ENCODE results near the gene EVC2.

Gene EVC2

DNA sequence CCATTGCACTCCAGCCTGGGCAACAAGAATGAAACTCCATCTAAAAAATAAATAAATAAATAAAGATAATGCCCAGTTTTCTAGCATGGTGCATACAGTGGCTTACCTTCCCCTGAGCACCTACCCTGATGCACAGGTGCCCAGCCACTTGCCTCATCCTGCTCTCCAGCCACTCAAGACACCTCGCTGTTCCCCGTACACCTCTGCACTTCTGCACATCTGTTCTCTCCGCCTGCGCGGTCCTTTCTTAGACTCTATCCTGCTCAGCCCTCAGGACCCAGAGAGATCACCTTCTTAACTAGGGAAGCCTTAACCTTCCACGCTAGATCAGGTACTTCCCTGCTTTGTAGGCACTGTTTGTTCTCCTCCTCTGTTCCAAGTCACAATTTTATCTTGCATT, 5.5 kb upstream of the EVC2 start:
- DNase-seq (ENCODE audit: low read depth, low spot score): no peak

GRCh38 chr4:5712931-5713330, 4.6 kb upstream of the EVC2 start:
- DNase-seq (ENCODE audit: low read depth, low spot score): no peak

GRCh38 chr4:5712517-5712916, 4.2 kb upstream of the EVC2 start:
- no peak for DNase-seq (ENCODE audit: low read depth, low spot score)

DNA sequence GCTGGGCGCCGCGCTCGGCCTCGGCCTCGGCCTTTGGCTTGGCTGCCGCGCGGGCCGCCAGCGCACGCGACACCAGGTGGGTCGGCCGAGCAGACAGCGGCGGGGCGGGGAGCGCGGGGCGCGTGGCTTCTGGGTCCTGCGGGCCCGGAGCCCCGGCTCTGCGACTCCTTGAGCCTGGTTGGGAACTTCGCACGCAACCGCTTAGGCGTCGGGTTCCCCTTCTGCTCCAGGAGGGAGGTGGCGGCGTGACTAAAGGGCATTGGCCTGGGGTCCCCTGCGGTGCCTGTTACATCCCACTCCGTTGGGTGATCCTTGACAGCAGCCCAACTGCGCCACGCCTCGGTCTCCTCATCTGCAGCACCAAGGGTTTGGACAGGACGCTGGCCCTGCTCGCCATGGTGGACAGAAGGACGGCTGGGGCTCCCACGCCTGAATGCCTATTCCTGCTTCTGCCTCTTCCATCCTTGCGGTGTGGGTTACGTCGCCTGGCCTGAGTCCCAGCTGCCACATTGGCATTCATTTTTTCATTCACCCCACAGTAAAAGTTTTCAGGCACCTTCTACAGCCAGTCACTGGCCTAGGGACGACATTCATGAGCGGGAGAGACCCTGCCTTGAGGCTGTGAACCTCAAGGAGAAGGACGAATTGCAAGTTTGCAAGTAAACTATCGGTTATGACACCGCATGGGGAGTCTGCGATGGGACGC, 3.3 kb upstream of the EVC2 start:
- no peak for DNase-seq (ENCODE audit: low read depth, low spot score)

- no peak for DNase-seq (ENCODE audit: low read depth, low spot score)
Observed at GRCh38 chr4:5710961-5711478, 2.7 kb upstream of the EVC2 start, which contains the start of gene EVC. TSS of gene EVC (plus strand) at chr4:5711201. CDS start at chr4:5711381, 180 bp downstream.

DNA sequence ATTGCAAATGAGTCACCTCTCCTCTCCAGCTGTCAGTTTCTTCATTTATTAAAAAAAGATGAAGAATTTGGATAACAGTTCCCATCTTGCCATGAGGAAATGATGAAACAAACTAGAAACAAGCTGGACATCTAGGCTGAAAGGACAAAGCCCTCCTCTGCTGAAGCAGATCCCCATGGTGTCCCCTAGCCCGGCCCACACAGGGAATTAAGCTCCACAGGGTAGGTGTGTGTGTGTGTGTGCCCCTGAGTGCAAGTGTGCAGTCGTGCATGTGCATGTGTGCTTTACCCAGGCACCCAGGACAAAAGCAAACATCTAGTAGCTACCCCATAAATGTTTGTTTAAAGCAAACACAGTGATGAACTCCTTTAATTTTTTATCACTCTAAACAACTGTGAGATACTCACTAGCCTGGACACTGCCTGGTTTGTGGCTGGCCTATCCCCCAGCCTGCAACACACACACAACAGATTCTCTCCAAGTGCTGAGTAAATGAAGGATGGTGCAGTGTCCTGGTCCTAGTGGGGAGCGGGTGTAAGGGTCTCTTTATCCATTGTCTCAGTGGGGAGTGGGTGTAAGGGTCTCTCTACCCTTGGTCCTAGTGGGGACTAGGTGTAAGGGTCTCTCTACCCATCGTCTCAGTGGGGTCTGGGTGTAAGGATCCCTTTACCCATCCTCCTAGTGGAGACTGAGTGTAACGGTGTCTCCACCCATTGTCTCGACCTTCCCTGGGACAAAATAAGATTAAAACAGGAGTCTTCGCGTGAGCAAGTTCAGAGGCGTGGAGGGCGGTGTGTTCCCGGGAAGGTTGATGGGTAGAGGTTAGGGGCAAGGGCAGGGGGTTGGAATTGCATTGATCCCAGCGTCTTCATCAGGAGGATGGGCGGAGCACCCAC, 2.0 kb upstream of the EVC2 start:
- no peak for DNase-seq (ENCODE audit: low read depth, low spot score)

DNA sequence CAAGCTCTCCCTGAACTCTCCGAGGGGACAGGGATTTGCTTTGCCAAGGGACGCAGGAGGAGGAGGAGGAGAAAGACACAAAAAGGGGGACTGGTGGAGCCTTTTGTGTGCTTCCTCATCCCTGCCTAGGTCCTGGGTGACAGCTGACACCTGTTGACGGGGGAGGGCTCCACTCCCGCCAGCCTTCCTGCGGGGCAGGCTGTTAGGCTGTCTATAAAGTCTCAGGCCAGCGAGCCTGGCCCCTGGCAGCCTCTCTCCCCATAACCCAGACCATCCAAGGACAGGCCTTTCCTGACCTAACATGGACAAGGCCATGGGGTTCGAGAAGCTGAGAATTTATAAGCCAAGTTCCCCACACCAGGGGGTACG, 832 bp upstream of the EVC2 start:
- no peak for DNase-seq (ENCODE audit: low read depth, low spot score)

DNA sequence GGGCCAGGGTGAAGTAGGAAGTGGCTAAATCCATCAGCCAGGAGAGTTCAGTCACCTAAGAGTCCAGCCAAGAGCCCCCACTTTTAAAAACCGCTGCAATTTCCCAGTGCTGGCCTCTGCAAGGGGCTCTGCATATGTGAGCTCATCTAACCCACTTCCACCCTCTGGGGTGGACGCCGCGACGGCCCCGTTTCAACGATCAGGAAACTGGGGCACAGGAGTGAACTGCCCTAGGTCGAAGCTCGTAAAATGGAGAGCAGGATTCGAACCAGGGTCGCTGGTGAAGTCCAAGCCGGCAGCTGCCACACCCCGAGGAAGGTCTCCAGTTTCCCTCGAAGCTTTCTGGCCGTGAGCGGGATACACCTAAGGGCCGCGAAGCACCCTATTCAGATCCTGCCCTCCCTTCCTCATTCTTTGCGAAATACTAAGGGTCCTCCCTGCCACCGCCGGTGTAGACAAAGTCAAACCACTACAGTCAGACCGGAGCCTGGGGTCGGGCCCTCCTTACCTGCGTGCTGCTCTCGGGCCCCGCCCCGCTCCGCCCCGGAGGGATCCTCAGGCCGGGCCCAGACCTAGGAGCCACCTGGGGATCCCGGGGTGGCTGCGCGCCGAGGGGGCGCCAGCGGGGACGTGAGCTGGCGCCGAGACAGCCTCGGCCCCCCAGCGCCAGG, 446 bp downstream of the EVC2 start:
- no peak for DNase-seq (ENCODE audit: low read depth, low spot score)

DNA sequence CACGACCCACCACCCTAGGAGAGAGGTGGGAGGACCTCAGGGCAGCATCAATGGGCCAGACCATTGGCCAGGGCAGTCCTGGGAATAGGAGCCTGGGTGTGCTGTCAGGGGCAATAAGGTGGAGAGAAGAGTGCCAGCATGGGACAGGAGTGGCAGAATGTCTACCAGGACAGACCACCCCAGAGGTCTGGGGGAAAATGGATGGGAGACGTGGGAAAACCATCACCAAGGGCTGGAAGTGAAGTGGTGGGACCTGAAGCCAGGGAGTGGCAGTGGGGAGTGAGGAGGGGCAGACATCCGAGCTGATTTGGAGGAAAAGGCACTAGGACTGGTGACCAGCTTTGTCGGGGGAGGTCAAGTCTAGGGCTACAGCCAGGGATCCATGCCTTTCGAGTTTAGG, 993 bp downstream of the EVC2 start:
- DNase-seq (ENCODE audit: low read depth, low spot score): no peak

- no peak for DNase-seq (ENCODE audit: low read depth, low spot score)
Observed at GRCh38 chr4:5706486-5707290, 1.7 kb downstream of the EVC2 start.

- DNase-seq (ENCODE audit: low read depth, low spot score): no peak
Observed at GRCh38 chr4:5705647-5706320, 2.6 kb downstream of the EVC2 start.

- DNase-seq (ENCODE audit: low read depth, low spot score): no peak
Observed at GRCh38 chr4:5704276-5704675, 4.1 kb downstream of the EVC2 start.

- DNase-seq (ENCODE audit: low read depth, low spot score): no peak
Observed at GRCh38 chr4:5703831-5704230, 4.5 kb downstream of the EVC2 start.

- DNase-seq (ENCODE audit: low read depth, low spot score): no peak
Observed at GRCh38 chr4:5701971-5702370, 6.4 kb downstream of the EVC2 start.

DNA sequence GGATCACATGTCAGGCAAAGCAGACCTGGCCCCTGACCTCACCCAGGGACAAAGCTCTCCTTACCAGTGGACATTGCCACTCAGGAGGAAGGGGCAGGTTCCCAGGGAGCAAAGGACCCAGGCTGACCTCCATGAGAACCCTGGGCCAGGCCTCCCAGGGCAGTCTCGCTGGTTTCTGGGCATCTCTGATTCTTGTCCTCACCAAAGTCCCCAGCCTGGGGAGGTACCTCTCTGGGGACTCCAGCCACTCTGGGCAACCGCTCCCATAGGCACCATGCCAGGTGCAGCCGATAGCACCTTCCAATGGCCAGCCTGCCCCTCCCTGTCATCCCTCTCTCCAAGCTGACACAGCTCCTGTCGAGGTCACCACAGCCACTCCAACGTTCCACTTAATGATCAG, 7.9 kb downstream of the EVC2 start:
- no peak for DNase-seq (ENCODE audit: low read depth, low spot score)

- no peak for DNase-seq (ENCODE audit: low read depth, low spot score)
Observed at GRCh38 chr4:5696341-5696740, 12.0 kb downstream of the EVC2 start.

DNA sequence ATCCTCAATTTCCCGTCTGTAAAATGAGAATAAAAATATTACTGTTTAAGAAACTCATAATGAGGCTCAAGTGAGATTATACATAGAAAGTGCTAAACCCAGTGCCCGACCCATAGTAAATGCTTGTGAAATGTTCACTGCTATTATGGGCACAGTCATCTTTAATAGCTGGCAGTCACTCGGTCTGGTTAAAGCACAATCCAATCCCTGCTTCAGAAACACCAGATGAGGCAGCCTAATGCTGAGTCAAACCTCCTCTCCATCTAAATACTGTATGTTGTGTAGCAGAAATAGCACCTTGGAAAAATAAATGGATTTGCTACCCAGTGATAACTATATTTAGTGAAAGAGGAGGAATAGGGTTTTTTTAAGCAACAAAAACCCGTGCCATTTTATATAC, 14.5 kb downstream of the EVC2 start:
- no peak for DNase-seq (ENCODE audit: low read depth, low spot score)

DNA sequence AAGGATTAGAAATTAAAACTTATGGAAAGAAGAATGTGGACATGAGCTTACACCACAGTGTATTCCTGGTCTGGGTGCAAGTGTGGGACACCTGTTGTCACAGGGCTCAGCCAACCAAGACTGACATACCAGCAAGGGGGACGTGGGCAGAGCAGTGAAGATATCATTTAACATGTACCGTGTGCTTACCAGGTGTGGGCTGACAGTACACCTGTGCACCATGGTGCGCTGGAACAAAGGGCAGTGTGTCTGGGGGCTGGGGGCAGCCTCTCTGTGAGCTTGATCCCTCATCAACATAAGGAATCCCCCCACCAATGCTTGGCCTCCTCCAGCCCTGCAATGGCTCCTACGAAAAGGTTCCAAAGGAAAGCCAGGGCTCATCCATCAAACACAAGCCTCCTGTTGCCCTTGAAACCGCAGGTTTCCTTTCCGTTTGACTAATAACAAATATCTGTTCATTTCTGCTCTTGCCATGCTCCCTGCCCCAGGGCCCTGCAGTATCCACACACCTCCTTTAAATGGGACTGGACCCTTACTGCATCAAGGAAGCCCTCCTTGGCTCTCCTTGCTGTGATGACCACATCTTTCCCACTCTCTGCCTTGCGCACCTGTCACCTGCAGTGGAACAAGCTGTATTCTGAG, 16.7 kb downstream of the EVC2 start:
- no peak for DNase-seq (ENCODE audit: low read depth, low spot score)

- DNase-seq (ENCODE audit: low read depth, low spot score): no peak
Observed at GRCh38 chr4:5689065-5689464, 19.3 kb downstream of the EVC2 start.

DNA sequence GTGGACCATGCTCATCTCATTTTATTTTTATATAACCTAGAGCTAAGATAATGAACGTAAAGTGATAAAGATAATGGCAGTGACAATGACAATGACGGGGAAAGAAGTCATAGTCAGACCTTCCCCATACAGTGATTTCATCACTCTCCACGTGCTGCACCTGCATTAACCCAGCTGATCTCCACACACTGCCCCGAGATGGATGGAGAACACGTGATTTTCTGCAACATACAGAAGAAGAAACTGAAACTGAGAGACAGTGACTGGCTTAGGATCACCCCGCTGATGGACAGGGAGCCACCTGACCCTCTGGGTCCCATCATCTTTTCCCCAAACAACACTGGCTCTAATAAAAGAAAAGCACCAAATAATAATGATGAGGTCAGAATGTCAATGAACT, 22.0 kb downstream of the EVC2 start:
- DNase-seq (ENCODE audit: low read depth, low spot score): no peak

All from iPS DF 19.7 (cell line).